MCF 10A (cell line): ENCODE data around the gene NDST3. TPM values are rescaled to one million over a fixed set of nuclear protein-coding genes. Genes with fewer than 3 reads are reported as not detected.

ENCODE experiments used
- BruUV-seq: library from RNA; stranded (reverse); fragments of 400-500 nt; replicated peaks from 2 replicates; lab custom pipeline; 2021; lab: Mats Ljungman, UMichigan
- CTCF ChIA-PET: fragments of 300-600 bp; sonication (Branson Sonifier 250); formaldehyde crosslinking; extraction: SDS; loops from one replicate; lab custom pipeline; 2021; ENCODE audit warnings: antibody characterized with exemption, inconsistent platforms; lab: Yijun Ruan, JAX
- POLR2A ChIA-PET: fragments of 300-600, 350-650 bp; sonication (Branson Sonifier 250); formaldehyde crosslinking; extraction: SDS; loops from one replicate; lab custom pipeline; 2020; ENCODE audit warnings: antibody characterized with exemption, inconsistent platforms; lab: Yijun Ruan, JAX
- DNase-seq: peaks from one replicate; pipeline ENCODE4 v3.0.0-alpha.2; 2018; ENCODE audit not compliant: unreplicated experiment
- H3K27ac Mint-ChIP-seq: one replicate; pipeline ENCODE4 v1.8.0; 2022; ENCODE audit warnings: mild to moderate bottlenecking, low read depth, mixed read lengths; ENCODE audit not compliant: unreplicated experiment
- H3K27me3 Mint-ChIP-seq: one replicate; pipeline ENCODE4 v1.8.0; 2022; ENCODE audit warnings: mixed read lengths; ENCODE audit not compliant: insufficient read depth, unreplicated experiment
- H3K36me3 Mint-ChIP-seq: one replicate; pipeline ENCODE4 v1.8.0; 2022; ENCODE audit warnings: mild to moderate bottlenecking, moderate library complexity, mixed read lengths; ENCODE audit not compliant: insufficient read depth, unreplicated experiment
- H3K4me1 Mint-ChIP-seq: one replicate; pipeline ENCODE4 v1.8.0; 2022; ENCODE audit warnings: mixed read lengths; ENCODE audit not compliant: insufficient read depth, unreplicated experiment
- H3K4me3 Mint-ChIP-seq: one replicate; pipeline ENCODE4 v1.8.0; 2022; ENCODE audit warnings: mild to moderate bottlenecking, moderate library complexity, mixed read lengths; ENCODE audit not compliant: unreplicated experiment
- H3K9me3 Mint-ChIP-seq: one replicate; pipeline ENCODE4 v1.8.0; 2022; ENCODE audit warnings: mixed read lengths; ENCODE audit not compliant: unreplicated experiment
- CTCF ChIP-seq: fragments of 200-600 bp; IDR thresholded peaks from one replicate; pipeline ENCODE4 v1.8.0; 2022; ENCODE audit warnings: antibody characterized with exemption, mild to moderate bottlenecking; ENCODE audit not compliant: unreplicated experiment
- intact Hi-C: fragments of 100-400 bp; cut with micrococcal nuclease; formaldehyde crosslinking; loops from 2 replicates; pipeline ENCODE4 v1.14.1; 2022
- total RNA-seq: library from RNA; stranded (reverse); gene quantifications from 2 replicates; pipeline ENCODE4 v1.2.3, GENCODE V29; 2022

The NDST3 gene
- total RNA-seq, 1 experiment from 2014 or later: not detected

DNA sequence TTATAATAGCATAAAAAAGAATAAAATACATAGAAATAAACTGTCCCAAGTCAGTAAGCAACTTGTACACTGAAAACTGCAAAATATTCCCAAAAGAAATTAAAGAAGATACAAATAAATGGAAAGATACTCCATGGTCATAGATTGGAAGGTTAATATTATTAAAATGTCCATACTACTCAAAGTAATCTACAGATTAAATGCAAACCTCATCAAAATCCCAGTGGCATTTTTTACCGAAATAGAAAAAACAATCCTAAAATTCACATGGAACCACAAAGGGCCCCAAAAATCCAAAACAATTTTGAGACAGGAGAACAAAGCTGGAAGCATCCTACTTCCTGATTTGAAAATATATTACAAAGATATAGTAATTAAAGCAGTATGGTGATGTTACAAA, 133.0 kb downstream of the NDST3 start:
- intact Hi-C loops: no loop called here
- ChIA-PET POLR2A (no interaction called here), CTCF (interaction anchor here (0.6 kb wide), 1 partner anchor 187 kb away, joined by 3 read pairs; no protein-coding TSS in a partner anchor)
- no peak for TF ChIP-seq CTCF
- Mint-ChIP-seq H3K36me3 (no peaks in the 10 kb centered on the region), H3K27me3 (no peaks in the 10 kb centered on the region), H3K27ac (no peak overlapping the region), H3K9me3 (peaks cover 9% of the 10 kb centered on the region), H3K4me1 (no peaks in the 10 kb centered on the region), H3K4me3 (no peak overlapping the region)
- DNase-seq: no peak
- no TSS peak for BruUV-seq

GRCh38 chr4:118171381-118171780, 137.1 kb downstream of the NDST3 start:
- H3K9me3 Mint-ChIP-seq: no peaks in the 10 kb centered on the region
- H3K27ac Mint-ChIP-seq: no peak overlapping the region
- BruUV-seq: no TSS peak
- no peaks in the 10 kb centered on the region for H3K27me3 Mint-ChIP-seq
- ChIA-PET POLR2A (no interaction called here), CTCF (no interaction called here)
- TF ChIP-seq CTCF: no peak
- no peak overlapping the region for H3K4me3 Mint-ChIP-seq
- no peaks in the 10 kb centered on the region for H3K36me3 Mint-ChIP-seq
- DNase-seq: no peak
- H3K4me1 Mint-ChIP-seq: no peaks in the 10 kb centered on the region
- intact Hi-C loops: no loop called here

- BruUV-seq: no TSS peak
- Mint-ChIP-seq H3K9me3 (no peaks in the 10 kb centered on the region), H3K27ac (no peak overlapping the region), H3K4me3 (no peak overlapping the region), H3K27me3 (no peaks in the 10 kb centered on the region), H3K4me1 (no peaks in the 10 kb centered on the region), H3K36me3 (no peaks in the 10 kb centered on the region)
- no peak for TF ChIP-seq CTCF
- POLR2A ChIA-PET: no interaction called here
- intact Hi-C loops: no loop called here
- DNase-seq: no peak
- CTCF ChIA-PET: interaction anchor here (0.6 to 1.1 kb wide), 3 partner anchors 51 to 98 kb away, joined by 3 to 4 read pairs (median 4); no protein-coding TSS in a partner anchor
Observed at GRCh38 chr4:118173126-118173525, 138.8 kb downstream of the NDST3 start.

DNA sequence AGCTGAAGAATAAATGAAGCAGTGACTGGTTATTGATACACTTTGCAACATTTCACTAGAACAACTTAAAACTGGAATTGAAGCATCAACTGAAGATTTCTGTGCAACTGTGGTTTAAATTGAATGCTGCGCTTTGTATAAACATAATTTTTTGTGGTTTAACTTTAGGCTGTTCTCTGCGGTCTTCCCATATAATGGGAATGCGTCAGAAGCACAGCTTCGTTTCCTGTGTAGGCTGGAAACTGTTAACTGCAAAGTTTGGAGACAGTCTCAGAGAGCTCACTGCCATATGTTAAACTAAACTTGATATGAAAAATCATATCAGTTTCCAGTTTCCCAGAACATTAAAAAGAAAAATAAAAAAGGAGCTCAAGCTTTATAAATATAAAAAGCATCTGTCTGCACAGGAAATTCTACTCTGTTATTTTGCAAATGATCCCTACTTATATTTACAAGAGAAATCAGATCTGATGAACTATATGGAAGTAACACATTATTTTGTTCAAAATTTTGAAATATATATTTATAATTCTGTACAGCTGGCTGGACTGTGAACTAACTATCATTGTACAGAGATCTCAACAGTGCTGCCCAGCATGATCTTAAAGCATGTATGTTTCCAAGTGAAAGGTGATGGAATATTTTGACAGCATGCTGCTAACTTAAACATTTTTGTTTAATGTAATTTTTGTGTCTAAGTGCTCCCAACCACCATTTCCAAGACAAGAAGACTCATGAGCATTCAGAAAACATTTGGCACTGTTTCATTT, 139.9 kb downstream of the NDST3 start:
- no TSS peak for BruUV-seq
- Mint-ChIP-seq H3K4me1 (no peaks in the 10 kb centered on the region), H3K27ac (peak overlapping the region; percentile 20), H3K27me3 (no peaks in the 10 kb centered on the region), H3K9me3 (no peaks in the 10 kb centered on the region), H3K4me3 (no peak overlapping the region), H3K36me3 (no peaks in the 10 kb centered on the region)
- intact Hi-C loops: no loop called here
- no peak for TF ChIP-seq CTCF
- ChIA-PET POLR2A (interaction anchor here (0.7 kb wide), 1 partner anchor 204 kb away, joined by 3 read pairs; no protein-coding TSS in a partner anchor), CTCF (interaction anchor here (0.8 to 1.1 kb wide), 3 partner anchors 9 to 97 kb away, joined by 3 to 4 read pairs (median 4); no protein-coding TSS in a partner anchor)
- peak; percentile 65 for DNase-seq
